Activated T-helper 1 cell treated with anti-CD3 and anti-CD28 coated beads, Interleukin-2, amount 50 U/mL, for 16 hours (primary cell): Measurements from ENCODE around the gene S100B.
"Not testable (repeated sequence)": the region's sequence is repeated elsewhere in the genome, so short reads cannot be mapped to it uniquely, and the experiment has no call there.

Experiments
- DNase-seq, 2 donors: peaks; one replicate each; pipeline ENCODE4 v3.0.0-alpha.2; 2020; ENCODE audit warnings: low read depth in 1 of 2, low spot score in 1 of 2

Gene S100B

DNA sequence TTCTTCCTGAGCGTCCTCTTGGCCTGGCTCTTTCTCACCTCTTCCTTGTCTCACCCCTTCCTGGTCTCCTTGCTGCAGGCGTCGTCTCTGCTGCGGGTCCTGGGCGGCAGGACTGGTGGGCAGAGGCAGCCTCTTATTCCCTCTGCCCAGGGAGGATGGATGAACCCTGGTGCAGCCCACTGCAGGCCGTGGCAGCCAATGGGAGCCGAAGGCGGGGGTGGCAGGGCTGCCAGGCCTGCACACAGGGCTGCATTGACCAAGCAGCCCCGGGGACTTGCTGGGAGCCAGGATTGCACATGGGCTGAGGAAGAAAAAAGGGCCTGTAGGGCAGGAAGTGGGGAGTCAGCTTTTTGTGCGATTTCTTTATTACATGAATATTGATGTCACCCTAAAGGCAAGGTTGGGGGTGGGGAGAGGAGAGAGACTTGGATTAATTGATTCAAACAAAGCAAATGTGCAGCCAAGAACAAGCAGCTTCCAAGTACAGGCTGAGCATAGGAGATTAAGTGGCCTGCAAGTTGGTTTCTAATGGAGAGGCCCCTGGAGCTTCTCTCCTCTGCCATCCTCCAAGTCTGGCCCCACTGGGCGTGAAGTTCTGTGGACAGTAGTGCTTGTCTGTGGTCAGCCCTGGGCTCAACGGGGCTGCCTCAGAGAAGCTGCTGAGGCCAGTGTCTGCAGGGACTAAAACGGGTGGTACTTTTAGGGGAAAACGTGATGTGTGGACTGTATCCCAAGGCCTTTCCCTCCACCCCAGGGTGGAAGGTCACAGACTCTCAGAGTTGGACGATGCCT is at the start of gene S100B:
S100B (minus strand) TSS at position 108 of the 792 bp plus-strand sequence. CDS start 2,667 bp downstream, outside the sequence.
- DNase-seq = no peak

GRCh38 chr21:46651121-46651520 is 46.2 kb upstream of the S100B start:
- no peak for DNase-seq

DNA sequence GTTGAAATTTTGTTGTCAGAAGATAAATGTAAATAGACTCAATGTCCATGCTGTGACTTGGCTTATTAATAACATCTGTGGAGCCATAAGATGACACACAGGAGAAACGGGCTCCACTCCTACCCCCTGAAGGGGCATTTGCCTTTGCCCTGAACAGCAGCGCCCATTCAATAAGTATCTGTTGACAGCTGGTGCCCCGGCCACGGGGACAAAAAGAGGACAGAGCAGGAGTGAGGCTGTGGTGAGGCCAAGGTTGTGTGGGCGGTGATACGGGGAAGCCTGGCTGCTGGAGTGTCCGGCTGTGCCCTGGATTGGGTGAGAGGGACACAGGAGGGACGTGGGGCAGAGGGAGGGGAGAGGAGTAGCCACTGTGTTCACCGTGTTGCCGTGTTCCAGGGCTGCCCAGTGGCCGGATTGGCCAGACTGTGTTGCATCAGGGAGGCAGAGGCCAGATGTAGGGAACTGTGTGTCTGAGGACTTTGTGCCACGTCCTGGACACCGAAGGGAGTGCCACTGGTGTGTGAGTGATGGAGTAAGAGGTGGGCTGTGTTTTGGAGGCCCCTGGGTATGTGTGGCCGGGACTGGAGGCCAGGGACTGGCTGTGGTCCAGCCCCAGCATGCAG is 45.7 kb upstream of the S100B start:
- DNase-seq = no peak

GRCh38 chr21:46649356-46649755 is 44.5 kb upstream of the S100B start:
- DNase-seq = no peak

DNA sequence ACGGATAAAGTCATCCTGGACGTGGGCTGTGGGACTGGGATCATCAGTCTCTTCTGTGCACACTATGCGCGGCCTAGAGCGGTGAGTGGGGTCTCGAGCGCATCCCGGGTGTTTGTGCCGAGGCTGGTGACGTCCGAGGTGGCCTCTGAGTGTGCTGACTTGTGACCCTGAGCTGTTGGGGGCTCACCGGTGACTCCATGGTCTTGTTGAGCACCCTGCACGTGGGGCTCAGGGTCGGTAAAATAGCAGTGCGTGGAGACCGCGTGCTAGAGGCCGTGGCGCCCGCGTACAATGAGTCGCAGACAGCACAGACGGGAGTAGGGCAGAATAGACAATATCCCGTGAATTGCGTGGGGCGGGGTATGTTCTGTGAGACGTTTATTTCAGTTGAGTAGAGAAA is 43.7 kb upstream of the S100B start:
- no peak for DNase-seq

GRCh38 chr21:46646541-46647154 is 41.8 kb upstream of the S100B start:
- DNase-seq = no peak

GRCh38 chr21:46645840-46646239 is 41.0 kb upstream of the S100B start:
- DNase-seq = no peak

GRCh38 chr21:46643379-46644177 is 38.7 kb upstream of the S100B start:
- DNase-seq = no peak

GRCh38 chr21:46641656-46642055 is 36.8 kb upstream of the S100B start:
- DNase-seq = no peak

- DNase-seq = no peak
Observed at GRCh38 chr21:46639489-46640386, 34.9 kb upstream of the S100B start.

GRCh38 chr21:46637952-46638746 is 33.3 kb upstream of the S100B start:
- DNase-seq = no peak

DNA sequence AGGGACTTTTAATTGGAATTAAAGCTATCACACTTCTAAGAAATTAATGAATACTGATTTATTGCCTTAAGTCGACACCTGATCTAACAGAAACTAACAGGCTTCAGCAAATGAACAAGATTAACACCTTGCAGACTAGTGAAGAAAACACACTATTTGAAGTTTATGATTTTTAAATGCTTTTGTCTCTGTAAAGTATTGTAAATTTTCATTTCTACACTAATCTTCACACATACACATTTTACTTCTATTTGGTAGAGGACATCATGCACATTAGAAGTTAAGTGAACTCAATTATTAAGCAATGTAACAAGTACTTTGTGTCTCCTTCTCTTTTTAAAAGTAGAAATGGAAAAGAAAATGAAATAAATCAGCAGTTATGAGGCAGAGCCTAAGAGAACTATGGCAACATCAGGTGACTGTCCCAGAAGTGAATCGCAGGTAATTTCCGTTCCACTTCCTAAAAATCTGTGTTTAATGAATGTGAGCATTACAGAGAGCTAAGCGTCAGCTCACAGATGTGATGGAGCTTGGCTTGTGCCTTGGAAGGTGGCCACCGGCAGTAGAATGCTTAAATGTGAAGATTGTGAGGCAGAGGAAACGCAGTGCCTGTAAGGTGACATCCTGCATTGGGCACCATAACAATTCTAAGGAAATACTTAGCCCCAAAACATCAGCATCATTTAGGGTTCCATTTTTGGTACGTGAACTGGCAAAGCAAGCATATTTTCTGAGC is 31.8 kb upstream of the S100B start:
- no peak for DNase-seq

- no peak for DNase-seq
Observed at GRCh38 chr21:46636181-46636512, 31.3 kb upstream of the S100B start.

DNA sequence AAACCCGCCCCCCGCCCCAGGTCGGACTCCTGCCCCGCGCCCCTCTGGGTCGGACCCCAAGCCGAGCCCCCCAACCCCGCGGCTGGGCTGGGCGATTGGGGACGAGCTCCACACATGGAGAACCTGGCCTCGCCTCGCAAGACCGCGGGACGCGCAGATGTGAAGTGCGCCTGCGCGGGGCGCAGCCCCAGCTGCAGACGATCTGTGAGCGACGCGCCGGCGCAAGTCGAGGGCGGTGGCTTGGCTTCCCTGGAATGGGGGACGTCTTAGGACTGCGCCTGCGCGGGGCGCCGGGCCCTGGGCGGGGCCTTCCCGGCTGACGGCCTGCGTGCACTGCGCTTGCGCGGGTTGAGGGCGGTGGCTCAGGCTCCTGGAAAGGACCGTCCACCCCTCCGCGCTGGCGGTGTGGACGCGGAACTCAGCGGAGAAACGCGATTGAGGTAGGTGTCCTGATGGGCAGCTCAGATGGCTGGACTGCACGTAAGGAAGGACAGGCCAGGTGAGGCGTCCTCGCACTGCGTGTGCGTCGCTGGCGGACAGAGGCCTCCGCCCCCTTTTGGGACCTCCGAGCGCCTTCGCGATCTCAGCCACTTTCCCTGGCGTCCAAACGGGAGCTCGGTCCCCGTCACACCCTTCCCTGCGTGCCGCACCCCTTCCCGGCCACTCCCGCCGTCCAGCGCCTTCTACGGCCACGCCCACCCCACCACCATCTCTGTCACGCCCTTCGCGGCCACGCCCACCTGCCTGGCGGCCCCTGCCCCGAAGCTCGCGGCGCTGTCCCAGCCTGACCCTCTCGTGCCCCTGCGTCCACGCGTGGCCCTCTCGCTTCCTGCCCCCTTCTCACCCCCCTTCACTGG is 30.7 kb upstream of the S100B start, which contains the start of gene PRMT2:
PRMT2 (plus strand) TSS at position 351 of the 857 bp plus-strand sequence. CDS start 1,278 bp downstream, outside the sequence.
- DNase-seq = peak; percentile 92 to 98

DNA sequence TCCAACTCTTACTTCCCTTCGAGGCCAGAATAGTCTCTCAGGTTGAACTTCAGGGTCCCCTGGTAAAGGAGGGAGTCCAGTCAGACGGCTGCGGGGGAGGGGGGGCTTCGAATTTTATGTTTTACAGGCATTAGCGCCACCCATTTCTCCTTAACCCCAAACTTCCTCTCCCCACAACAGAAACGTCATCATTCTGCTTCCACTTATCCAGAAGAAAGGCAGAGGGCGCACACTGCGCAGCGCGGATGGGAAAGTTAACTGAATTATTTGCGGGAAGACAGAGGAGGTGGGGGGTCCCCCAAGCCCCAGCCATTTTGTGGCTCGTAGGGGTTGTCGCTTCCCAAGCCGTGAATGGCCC is 30.1 kb upstream of the S100B start:
- no peak for DNase-seq

DNA sequence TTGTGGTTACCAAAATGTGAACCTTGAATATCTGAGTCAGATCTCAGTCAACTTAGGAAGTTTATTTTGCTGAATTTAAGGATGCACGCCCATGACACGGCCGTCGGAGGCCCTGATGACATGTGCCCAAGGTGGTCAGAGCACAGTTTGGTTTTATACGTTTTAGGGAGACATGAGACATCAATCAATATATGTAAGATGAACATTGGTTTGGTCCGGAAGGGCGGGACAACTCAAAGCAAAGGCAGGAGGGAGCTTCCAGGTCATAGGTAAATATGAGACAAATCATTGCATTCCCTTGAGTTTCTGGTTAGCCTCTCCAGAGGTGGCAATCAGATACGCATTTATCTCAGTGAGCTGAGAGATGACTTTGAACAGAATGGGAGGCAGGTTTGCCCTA is 29.5 kb upstream of the S100B start:
- DNase-seq = no peak

GRCh38 chr21:46633566-46633965 is 28.7 kb upstream of the S100B start:
- no peak for DNase-seq

DNA sequence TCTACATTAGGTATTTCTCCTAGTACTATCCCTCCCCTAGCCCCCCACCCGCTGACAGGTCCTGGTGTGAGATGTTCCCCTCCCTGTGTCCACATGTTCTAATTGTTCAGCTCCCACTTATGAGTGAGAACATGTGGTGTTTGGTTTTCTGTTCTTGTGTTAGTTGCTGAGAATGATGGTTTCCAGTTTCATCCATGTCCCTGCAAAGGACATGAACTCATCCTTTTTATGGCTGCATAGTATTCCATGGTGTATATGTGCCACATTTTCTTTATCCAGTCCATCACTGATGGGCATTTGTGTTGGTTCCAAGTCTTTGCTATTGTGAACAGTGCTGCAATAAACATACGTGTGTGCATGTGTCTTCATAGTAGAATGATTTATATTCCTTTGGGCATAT is 26.0 kb upstream of the S100B start:
- DNase-seq = not testable (repeated sequence)
